ENCODE data around the gene BHMT.

DNA sequence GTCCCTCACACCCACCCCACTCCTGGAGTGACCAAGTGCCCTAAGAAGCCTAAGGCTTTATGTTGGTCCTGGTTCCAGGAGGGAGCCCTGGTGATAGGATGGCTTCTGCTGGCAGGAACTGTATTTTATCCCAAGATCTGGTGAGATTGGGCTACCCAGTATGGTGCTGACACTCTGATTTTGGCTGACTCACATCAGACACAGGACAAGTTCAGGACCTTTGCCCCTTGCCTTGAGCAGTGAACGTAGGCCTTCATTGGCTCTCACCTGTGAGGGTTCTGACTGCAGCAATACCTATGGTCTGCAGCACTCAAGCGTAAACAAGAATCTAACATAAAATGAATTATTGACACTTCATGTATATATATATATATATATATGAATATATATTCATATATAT lies 25.0 kb downstream of the BHMT start:
- TF ChIP-seq POLR2AphosphoS5 (IDR thresholded peaks at IDR 0.05) (no peak), POLR2A (IDR thresholded peaks at IDR 0.05; ENCODE audit: low read depth) (no peak), CTCF (IDR thresholded peaks at IDR 0.05) (no peak)

Measured in esophagus muscularis mucosa (tissue), 3 donors.